MV-4-11 (cell line): ENCODE measurements around the gene ENKD1.
"Not testable (repeated sequence)": the region's sequence is repeated elsewhere in the genome, so short reads cannot be mapped to it uniquely, and the experiment has no call there.

Experiments used
- DNase-seq: peaks from one replicate; lab custom pipeline; 2025; lab: John Stamatoyannopoulos, UW

Gene ENKD1, protein sequence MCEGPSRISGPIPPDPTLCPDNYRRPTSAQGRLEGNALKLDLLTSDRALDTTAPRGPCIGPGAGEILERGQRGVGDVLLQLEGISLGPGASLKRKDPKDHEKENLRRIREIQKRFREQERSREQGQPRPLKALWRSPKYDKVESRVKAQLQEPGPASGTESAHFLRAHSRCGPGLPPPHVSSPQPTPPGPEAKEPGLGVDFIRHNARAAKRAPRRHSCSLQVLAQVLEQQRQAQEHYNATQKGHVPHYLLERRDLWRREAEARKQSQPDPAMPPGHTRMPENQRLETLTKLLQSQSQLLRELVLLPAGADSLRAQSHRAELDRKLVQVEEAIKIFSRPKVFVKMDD

DNA sequence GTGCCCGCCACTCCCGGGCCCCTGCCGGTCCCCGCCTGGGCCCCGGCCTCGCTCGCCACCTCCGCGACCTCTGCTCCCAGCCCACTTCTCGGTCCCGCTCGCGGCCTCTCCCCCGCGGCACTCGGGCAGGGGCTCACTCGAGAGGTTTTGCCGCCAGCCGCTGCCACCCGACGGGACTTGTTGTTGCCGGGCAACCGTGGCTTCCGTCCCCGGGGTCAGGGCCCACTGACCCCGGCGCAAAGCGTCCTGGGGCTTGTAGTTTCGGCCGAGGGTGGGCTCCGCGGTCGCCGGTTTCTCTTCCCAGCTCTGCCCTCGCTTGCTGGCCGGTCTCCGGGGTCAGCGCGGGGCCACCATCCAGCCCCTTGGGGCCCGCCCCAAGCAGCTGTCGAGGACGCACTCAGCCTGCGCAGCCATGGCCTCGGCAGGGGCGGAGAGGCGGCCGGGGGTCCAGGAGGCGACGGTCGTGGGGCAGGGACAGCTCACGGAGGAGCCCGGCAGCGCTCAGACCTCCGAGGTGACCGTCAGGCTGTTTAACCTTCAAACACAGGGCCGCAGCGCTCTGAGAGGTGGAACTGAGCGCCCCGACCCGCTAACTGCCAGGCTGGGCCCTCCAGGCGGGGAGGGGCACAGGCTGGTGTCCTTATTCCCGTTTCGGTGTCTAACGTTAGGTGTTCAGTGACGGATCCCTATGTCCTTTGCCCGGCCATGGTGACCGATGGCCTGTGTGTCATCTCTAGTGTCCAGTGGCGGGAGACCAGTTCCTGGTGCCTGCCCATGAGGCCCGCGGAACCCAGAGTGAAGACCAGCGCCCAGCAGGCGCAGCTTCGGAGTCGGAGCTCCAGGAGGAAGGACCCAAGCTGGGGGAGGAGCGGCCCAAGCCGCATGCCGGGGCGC is at the start of gene ENKD1, which contains the start of gene C16orf86:
ENKD1 (minus strand) TSS at position 192 of the 894 bp plus-strand sequence. CDS start 308 bp downstream, outside the sequence.
C16orf86 (plus strand) TSS at position 256 of the 894 bp plus-strand sequence; CDS start at position 413, 157 bp downstream.
- DNase-seq: peak; percentile 75

DNA sequence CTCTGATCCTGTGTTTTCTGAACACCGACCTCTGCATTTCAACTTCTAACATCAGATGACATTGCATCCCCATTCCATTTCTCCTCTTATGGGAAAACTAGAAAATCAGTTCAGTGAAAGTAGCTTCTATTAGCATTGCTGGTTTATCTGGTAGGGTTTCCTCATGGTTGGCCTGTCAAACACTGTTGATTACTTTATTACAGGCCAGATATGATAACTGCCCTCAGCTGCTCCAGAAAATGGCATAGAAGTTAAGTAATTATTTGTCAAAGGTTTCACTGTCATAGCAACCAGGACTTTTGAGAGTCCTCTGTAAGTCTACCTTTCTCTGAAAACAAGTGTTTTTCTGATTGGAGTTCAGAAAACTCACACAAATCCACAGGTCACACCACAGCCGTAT is 49.5 kb upstream of the ENKD1 start:
- DNase-seq: no peak

DNA sequence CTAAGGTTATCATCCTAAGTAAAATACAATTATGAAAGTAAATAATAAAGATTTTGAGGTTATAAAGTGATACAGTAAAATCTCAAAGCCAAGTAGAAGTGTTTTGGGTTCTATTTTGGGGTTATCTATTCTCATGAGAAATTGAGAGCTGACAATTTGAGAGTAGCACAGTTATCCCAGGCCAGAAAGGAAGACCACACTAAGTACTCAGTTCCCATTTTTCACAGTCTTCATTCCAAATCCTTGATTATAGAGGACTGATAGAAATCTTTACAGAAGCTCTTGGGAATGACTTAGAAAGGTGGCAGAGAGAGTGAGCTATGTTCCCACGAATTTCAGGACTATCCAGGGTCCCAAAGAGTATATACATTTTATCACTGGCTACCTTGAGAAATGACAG is 48.0 kb upstream of the ENKD1 start:
- peak; percentile 22 for DNase-seq

DNA sequence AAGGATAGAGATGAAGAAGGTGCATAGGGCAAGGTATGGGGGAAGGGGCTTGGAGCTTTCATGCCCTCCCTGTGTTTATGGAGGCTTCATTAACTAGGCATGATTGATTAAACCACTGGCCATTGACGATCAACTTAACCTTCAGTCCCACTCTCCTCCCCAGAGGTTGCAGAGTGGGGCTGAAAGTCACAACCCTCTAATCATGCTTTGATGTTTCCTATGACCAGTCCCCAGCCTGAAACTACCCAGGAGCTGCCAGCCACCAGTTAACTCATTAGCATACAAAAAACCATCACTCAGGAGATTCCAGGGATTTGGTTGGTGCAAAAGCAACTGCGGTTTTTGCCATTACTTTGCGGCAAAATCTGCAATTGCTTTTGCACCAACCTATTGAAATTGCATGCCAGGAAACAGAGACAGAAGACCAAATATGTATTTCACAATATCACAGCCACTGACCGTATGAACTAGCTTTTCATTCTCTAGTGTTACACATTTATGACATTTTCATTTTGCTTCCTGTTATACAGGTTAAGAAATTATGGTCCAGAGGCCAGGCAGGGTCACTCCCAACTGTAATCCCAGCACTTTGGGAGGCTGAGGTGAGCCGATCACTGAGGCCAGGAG is 47.2 kb upstream of the ENKD1 start:
- peak; percentile 95 for DNase-seq

DNA sequence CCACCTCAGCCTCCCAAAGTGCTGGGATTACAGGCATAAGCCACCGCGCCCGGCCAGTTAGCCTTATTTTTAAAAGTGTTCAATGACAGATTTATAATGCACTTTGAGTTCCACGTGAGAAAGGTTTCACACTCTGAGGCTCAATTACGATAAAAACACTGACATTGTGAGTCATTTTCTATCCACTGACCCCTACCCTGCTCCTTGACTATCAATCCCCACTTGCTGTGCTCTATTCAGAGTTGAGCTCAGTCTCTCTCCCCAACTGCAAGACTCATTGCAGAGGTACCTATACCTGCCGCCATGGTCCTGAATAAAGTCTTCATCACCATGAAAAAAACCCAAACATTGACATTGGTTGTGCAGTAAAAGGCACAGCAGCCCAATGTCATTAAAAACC is 44.1 kb upstream of the ENKD1 start:
- DNase-seq: no peak

DNA sequence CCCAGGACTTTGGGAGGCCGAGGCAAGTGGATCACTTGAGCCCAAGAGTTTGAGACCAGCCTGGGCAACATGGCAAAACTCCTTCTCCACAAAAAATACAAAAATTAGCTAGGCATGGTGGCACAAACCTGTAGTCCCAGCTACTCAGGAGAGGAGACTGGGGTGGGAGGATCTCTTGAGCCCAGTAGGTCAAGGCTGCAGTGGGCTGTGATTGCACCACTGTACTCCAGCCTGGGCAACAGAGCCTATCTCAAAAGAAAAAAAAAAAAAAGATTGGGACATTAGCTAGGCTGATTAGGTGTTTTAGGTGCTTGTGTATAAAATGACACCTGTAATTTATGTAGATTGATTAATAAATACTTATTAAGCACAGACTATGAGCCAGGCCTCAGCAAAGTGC is 42.5 kb upstream of the ENKD1 start:
- DNase-seq: no peak

DNA sequence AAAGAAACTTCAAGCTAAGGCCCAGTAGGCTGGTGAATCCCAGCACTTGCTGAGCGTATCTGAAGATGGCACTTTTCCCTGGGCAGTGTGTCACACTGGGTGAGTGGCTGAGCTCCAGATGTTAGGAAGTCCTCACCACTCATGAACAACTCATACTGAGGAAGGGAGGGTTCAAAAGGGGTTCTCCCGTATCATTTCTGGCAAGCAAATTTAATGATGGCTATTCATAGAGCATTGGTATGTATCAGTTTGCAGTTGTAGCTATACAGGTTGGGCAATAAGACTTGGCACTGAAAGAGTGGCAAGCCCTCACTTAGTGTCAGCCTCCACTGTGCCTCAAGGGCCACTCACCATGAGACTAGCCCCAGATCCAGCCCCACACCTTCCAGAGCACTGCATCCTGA is 41.8 kb upstream of the ENKD1 start:
- no peak for DNase-seq

DNA sequence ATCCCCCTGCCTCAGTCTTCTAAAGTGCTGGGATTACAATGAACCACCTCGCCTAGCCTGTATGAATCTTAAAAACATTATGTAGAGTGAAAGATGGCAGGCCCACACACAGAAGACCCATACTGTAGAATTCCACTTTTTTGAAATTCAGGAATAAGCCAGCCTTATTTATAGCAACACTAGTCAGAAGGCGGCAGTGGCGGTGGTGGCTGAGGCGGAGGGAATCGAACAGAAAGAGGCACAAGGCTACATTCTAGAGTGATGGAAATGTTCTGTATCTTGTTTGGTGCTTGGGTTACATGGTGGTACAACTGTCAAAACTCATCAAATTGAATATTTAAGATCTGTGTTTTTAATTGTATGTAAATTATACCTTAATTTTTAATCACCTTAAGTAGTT is 41.2 kb upstream of the ENKD1 start:
- no peak for DNase-seq

DNA sequence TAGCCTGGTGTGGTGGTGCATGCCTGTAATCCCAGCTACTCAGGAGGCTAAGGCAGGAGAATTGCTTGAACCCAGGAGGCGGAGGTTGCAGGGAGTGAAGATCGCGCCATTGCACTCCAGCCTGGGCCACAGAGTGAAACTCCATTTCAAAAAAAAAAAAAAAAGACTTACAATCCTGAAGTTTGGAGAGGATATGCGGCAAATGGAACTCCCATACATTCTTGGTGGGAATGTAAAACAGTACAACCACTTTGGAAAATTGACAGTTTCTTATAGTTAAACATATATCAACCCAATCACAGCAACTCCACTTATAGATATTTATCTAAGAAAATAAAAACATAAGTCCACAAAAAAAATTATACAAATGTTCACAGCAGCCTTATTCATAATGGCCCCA is 40.7 kb upstream of the ENKD1 start:
- no peak for DNase-seq

DNA sequence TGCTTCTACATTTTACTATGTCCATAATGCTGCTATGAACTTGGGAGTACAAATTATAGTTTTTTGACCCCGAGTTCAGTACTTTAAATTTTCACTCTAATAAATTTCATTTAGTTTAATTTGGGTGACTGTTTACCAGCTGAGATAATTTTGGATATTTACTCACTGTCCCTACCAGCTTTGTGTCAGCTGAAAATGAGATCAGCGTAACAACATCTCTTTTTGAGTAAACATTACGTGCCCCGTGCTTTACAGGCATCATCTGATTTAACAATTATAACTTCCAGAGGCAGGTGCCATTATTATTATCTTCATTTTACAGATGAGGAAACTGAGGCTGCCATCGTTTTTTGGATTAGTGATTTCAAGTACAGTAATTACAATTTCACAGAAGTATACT is 37.6 kb upstream of the ENKD1 start:
- DNase-seq: no peak

DNA sequence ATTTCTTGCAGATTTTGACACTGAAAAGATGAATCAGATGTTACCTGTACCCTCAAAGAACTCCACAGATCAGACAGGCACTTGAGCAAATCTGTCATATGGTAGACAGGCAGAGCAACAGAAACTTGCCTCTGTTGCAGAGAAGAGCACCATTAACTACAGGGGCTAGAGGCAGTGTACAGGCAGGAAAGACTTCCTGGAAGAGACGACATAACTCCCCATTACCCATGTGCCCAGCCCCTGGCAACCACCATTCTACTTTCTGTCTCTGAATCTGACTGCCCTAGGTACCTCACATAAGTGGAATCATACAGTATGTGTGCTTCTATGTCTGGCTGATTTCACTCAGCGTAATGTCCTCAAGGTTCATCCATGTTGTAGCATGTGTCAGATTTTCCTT is 37.1 kb upstream of the ENKD1 start:
- no peak for DNase-seq

DNA sequence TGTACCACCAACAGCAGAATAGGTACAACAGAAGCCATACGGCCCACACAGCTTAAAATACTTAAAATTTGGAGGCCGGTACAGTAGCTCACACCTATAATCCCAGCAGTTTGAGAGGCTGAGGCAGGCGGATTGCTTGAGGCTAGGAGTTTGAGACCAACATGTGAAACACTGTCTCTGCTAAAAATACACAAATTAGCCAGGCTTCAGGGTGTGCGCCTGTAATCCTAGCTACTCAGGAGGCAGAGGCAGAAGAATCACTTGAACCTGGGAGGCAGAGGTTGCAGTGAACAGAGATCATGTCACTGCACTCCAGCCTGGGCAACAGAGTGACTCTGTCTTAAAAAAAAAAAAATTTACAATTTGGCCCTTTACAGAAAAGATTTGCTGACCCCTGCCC is 35.6 kb upstream of the ENKD1 start:
- DNase-seq: no peak

DNA sequence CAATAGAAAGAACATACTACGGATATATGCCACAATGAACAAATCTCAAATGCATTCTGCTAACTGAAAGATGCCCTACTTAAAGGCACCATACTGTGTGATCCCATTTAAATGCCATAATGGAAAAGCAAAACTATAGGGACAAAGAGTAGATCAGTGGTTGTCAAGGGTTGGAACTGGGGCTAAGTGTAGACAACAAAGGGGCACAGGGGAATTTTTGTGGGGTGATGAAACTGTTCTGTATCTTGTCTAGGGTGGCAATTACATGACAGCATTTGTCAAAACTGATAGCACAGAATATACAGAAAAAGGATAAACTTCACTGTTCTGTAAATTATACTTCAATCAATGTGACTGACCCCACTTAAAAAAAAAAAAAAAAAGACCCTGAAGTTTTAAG is 34.9 kb upstream of the ENKD1 start:
- DNase-seq: no peak

DNA sequence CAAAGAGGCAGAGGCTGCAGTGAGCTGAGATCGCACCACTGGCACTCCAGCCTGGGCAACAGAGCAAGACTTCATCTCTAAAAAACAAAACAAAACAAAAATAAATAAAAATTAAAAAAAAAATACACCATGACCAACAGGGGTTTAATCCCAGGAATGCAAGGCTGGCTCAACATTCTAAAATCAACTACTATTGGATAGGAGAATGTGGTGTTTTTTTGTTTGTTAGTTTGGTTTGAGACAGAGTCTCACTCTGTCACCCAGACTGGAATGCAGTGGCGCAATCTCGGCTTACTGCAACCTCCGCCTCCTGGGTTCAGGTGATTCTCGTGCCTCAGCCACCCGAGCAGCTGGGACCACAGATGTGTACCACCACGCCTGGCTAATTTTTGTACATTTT is 32.7 kb upstream of the ENKD1 start:
- no peak for DNase-seq

DNA sequence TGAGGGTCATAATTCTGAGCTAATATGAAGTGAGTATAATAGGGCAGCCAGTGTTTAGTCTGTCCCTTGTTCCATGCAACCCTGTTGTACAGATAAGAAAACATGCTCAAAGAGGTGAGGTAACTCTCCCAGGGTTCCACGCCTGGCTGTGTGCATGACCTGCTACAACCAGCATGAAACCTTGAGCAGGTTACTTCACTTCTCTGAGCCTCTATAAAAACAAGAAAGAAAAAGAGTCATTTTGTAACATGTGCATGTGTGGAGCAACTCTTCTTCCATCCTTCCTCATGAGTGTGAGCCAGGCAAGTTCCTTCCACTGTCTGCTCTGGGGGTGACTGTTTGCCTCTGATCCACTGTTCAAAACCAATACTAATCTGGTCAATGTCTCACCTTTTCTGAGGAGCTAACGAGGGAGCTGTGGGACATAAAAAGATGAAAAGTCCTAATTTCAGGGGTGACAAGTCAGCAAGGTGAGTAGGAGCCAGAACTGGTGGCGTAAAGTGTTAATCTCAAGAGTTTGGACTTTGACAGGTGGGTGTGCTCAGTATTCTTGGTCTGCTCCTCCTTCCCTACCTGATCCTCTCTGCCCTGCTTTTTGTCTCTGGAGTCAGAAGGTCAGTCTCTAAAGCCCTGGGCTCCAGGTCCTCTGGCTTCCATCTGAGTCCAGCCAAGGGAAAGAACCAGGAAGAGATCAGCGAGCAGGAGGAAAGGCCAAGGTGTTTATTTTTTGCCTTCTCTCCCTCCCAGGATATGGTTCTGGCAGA is 31.1 kb upstream of the ENKD1 start:
- DNase-seq: no peak

DNA sequence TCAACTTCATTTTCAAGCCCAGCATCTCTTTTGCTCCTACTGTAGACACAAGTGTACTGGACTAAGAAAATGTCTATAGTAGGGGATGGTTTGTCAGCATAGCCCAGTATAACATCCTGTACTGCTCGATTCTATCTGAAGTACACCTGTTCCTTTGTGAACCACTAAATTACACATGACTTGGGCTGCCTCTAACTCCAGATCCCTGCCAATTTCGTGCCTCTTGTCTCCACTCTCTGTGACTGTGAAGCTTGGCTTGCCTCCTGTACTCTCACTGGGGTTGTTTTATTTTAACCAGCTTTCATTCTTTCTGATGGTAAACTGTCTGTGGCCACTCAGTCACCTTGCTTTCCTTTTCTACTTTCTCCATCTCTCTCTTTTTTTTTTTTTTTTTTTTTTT is 28.1 kb upstream of the ENKD1 start:
- no peak for DNase-seq

DNA sequence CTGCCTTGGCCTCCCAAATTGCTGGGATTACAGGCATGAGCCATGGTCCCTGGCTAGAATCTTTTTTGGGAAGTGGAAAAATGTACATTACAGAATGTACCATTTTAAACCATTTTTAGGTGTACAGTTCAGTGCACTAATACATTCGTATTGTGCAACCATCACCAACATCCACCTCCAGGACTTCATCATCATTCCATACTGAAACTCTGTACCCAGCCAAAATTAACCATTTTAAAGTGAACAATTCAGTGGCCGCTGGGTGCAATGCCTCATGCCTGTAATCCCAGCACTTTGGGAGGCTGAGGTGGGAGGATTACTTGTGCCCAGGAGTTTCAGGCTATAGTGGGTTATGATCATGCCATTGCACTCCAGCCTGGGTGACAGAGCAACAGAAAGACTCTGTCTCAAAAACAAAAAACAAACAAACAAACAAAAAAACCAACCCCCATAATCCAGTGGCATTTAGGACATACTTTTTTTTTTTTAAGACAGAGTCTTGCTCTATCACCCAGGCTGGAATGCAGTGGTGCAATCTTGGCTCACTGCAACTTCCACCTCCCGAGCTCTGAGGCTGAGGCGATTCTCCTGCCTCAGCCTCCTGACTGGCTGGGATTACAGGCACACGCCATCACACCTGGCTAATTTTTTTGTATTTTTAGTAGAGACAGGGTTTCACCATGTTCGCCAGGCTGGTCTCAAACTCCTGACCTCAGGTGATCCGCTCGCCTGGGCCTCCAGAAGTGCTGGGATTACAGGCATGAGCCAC is 27.2 kb upstream of the ENKD1 start:
- DNase-seq: not testable (repeated sequence)

DNA sequence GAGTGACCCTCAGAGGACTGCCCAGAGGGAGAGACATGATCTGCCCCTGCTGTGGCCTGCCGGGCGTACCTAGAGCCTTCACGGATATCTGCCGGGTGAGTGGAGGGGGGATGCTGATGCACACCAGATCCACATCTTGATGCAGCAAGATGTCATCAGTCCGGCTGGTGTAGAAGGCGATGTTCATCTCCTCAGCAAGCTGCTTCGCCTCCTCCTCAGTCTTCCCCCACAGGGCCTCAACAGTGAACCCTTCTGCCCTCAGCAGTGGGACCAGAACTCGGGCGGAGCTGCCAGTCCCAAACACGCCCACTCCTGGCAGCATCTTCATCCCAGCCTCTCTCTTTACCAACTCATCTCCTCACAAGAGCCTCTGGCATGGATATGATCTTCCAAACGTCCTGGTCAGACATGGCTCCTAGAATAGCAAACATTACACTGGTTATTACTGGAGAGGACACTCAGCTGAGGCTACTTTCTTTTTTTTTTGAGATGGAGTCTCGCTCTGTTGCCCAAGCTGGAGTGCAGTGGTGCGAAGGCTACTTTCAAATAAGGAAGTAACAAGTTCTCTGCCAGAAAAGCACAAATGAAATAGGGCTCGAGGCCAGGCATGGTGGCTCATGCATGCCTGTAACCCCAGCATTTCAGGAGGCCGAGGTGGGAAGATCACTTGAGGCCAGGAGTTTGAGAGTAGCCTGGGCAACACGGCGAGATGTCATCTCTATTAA is 19.0 kb upstream of the ENKD1 start:
- no peak for DNase-seq

DNA sequence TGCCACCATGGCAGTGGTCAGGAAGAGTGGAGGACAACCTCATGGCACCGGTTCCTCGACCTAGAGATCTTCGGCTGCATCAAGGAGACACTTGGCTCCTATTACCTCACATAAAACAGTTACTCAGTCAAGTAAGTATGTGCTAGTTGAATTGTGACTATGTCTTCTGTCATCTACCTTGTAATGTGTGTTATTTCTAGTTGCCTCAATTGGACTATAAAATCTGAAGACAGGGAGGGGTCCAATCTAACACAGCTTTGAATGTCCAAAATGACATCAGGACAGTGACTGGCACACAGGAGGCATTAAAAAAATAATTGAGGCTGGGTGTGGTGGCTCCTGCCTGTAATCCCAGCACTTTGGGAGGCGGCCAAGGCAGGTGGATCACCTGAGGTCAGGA is 17.2 kb upstream of the ENKD1 start:
- DNase-seq: no peak
